OCI-LY7 (cell line): Measurements from ENCODE around the gene CD44. TPM values are rescaled to one million over a fixed set of nuclear protein-coding genes. Genes with fewer than 3 reads are reported as not detected.

Source experiments
- BruUV-seq: library from RNA; stranded (reverse); fragments of 400-500 nt; replicated peaks from 2 replicates; lab custom pipeline; 2021; lab: Mats Ljungman, UMichigan
- CTCF ChIA-PET: fragments of 300-600 bp; sonication (Branson Sonifier 250); formaldehyde crosslinking; loops from one replicate; lab custom pipeline; 2022; ENCODE audit warnings: antibody characterized with exemption; ENCODE audit not compliant: unreplicated experiment; lab: Charles Lee
- POLR2A ChIA-PET: fragments of 300-600 bp; sonication (Branson Sonifier 250); formaldehyde crosslinking; loops from one replicate; lab custom pipeline; 2022; ENCODE audit warnings: antibody characterized with exemption; lab: Charles Lee
- DNase-seq: peaks from one replicate; pipeline ENCODE4 v3.0.0-alpha.2; 2015; ENCODE audit warnings: low spot score
- H2AFZ ChIP-seq: fragments of 200-600 bp; sonication (generic), shearing (Covaris generic); 2 replicates; pipeline ENCODE4 v1.6.1; 2014; ENCODE audit warnings: mild to moderate bottlenecking, antibody characterized with exemption, low read length, moderate library complexity
- H3K27ac ChIP-seq: fragments of 200-600 bp; sonication (generic); 2 replicates; pipeline ENCODE4 v1.5.1; 2014; ENCODE audit warnings: mixed run types, low read depth, mild to moderate bottlenecking, moderate library complexity, low read length, inconsistent platforms; ENCODE audit not compliant: poor library complexity, severe bottlenecking
- H3K36me3 ChIP-seq: fragments of 200-600 bp; sonication (generic); 2 replicates; pipeline ENCODE4 v1.6.1; 2014; ENCODE audit warnings: mild to moderate bottlenecking, antibody characterized with exemption, low read length, moderate library complexity, mixed read lengths; ENCODE audit not compliant: insufficient read depth
- H3K4me1 ChIP-seq: fragments of 200-600 bp; sonication (generic); 2 replicates; pipeline ENCODE4 v1.5.1; 2014; ENCODE audit warnings: mild to moderate bottlenecking, low read length; ENCODE audit not compliant: insufficient read depth, poor library complexity, severe bottlenecking
- H3K4me2 ChIP-seq: fragments of 200-600 bp; sonication (generic); 2 replicates; pipeline ENCODE4 v1.6.1; 2014; ENCODE audit warnings: mild to moderate bottlenecking, low read length
- H3K4me3 ChIP-seq: fragments of 200-600 bp; sonication (generic); 2 replicates; pipeline ENCODE4 v1.5.1; 2014; ENCODE audit warnings: mild to moderate bottlenecking, low read depth, low read length; ENCODE audit not compliant: poor library complexity, severe bottlenecking
- H3K79me2 ChIP-seq: fragments of 200-600 bp; sonication (generic); 2 replicates; pipeline ENCODE4 v1.6.1; 2016; ENCODE audit warnings: low read depth, mild to moderate bottlenecking, low read length, moderate library complexity, mixed read lengths; ENCODE audit not compliant: insufficient read depth
- H3K9me2 ChIP-seq: fragments of 200-600 bp; sonication (generic); 2 replicates; pipeline ENCODE4 v1.6.1; 2016; ENCODE audit warnings: mild to moderate bottlenecking, low read length, mixed read lengths; ENCODE audit not compliant: insufficient read depth
- H3K9me3 ChIP-seq: fragments of 200-600 bp; sonication (generic); 2 replicates; pipeline ENCODE4 v1.6.1; 2014; ENCODE audit warnings: mild to moderate bottlenecking, mixed run types, low read length, mixed read lengths
- H4K20me1 ChIP-seq: fragments of 200-600 bp; sonication (generic); 2 replicates; pipeline ENCODE4 v1.6.1; 2014; ENCODE audit warnings: mild to moderate bottlenecking, antibody characterized with exemption, low read length, moderate library complexity, mixed read lengths; ENCODE audit not compliant: insufficient read depth
- EZH2phosphoT487 ChIP-seq: fragments of 200-600 bp; sonication (generic); IDR thresholded peaks from 2 replicates; pipeline ENCODE4 v1.6.1; 2018; ENCODE audit warnings: low read depth, borderline replicate concordance, mild to moderate bottlenecking, mixed run types, antibody characterized with exemption, low read length, moderate library complexity, mixed read lengths
- intact Hi-C: fragments of 100-400 bp; cut with micrococcal nuclease; formaldehyde crosslinking; loops from one replicate; pipeline ENCODE4 v1.10.0; 2022; ENCODE audit not compliant: unreplicated experiment
- total RNA-seq, 2 experiments: library from RNA; depleted of rRNA in 1 of 2; stranded (reverse); fragments of >200 nt in 1 of 2; shearing (Covaris generic) in 1 of 2; gene quantifications; 2 replicates each; pipeline ENCODE4 v1.2.3, GENCODE V29; 2014 to 2022
- TF ChIP-seq, protein P1 (sequence below): fragments of 200-600 bp; sonication (generic); conservative IDR thresholded peaks from 2 replicates; pipeline ENCODE4 v1.5.1; 2014; ENCODE audit warnings: mild to moderate bottlenecking, antibody characterized with exemption, low read length, moderate library complexity, mixed read lengths

CD44 gene
- total RNA-seq, 2 experiments from 2014 or later: 0.55 TPM; not detected in 1

DNA sequence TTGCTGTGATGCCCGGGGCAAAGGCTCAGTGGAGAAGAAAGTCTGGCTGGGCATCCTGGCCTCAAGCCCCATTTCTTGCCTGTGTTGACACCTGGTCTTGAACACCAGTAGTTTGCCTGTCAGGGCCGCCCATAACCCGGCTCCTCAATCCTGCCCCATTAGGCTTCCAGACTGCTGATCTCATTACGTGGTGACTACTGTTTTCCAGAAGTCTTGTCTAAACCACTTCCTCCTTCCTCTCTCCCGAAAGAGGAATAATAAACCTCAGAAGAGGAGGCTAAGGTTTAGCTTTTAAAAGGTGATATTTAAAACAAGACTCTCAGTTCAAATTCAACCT is 97.7 kb downstream of the CD44 start:
- Histone ChIP-seq H3K79me2 (no peaks in the 10 kb centered on the region), H4K20me1 (no peaks in the 10 kb centered on the region), H3K27ac (no peak overlapping the region), H3K4me1 (peaks cover 12% of the 10 kb centered on the region), H3K9me3 (no peaks in the 10 kb centered on the region), H3K4me3 (no peak overlapping the region), H3K9me2 (no peaks in the 10 kb centered on the region), H3K4me2 (no peak overlapping the region), H2AFZ (no peak overlapping the region), H3K36me3 (no peaks in the 10 kb centered on the region)
- TF ChIP-seq, protein P1, sequence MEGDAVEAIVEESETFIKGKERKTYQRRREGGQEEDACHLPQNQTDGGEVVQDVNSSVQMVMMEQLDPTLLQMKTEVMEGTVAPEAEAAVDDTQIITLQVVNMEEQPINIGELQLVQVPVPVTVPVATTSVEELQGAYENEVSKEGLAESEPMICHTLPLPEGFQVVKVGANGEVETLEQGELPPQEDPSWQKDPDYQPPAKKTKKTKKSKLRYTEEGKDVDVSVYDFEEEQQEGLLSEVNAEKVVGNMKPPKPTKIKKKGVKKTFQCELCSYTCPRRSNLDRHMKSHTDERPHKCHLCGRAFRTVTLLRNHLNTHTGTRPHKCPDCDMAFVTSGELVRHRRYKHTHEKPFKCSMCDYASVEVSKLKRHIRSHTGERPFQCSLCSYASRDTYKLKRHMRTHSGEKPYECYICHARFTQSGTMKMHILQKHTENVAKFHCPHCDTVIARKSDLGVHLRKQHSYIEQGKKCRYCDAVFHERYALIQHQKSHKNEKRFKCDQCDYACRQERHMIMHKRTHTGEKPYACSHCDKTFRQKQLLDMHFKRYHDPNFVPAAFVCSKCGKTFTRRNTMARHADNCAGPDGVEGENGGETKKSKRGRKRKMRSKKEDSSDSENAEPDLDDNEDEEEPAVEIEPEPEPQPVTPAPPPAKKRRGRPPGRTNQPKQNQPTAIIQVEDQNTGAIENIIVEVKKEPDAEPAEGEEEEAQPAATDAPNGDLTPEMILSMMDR: no peak
- TF ChIP-seq EZH2phosphoT487: no peak
- DNase-seq: no peak
- BruUV-seq: no TSS peak
- POLR2A ChIA-PET: interaction anchor here (0.6 kb wide), 1 partner anchor 767 kb away, joined by 3 read pairs; no protein-coding TSS in a partner anchor
- intact Hi-C loops: loop anchor here (5.0 kb wide), 1 partner anchor 74 kb away; no protein-coding TSS in a partner anchor
- CTCF ChIA-PET: interaction anchor here (0.9 kb wide), 1 partner anchor 311 kb away, joined by 4 read pairs; no protein-coding TSS in a partner anchor

DNA sequence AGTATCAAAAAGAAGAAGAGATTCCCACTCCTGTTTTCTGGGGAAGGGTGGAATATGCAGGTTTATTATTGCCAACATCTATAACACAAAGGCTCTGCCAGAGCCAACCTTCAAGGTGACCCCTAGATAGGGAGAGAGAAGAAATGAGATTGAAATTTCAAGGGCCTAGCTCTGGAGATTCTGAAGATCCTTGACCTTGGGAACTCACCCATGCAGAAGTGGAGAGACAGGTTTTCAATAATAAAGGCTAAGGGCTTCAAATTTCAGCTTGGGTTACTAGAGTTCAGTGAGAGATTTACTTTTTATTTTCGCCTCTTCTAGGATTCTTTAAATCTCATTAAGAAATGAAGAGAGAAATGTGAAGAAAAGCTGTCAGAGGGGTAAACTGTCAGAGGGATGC is 98.4 kb downstream of the CD44 start:
- no peak overlapping the region for H2AFZ ChIP-seq
- CTCF ChIA-PET: interaction anchor here (0.9 to 1.3 kb wide), 3 partner anchors 63 to 312 kb away, joined by 3 to 4 read pairs (median 3); no protein-coding TSS in a partner anchor
- POLR2A ChIA-PET: no interaction called here
- H4K20me1 ChIP-seq: no peaks in the 10 kb centered on the region
- H3K4me1 ChIP-seq: peaks cover 12% of the 10 kb centered on the region
- H3K4me2 ChIP-seq: no peak overlapping the region
- H3K36me3 ChIP-seq: no peaks in the 10 kb centered on the region
- H3K9me2 ChIP-seq: no peaks in the 10 kb centered on the region
- no peak overlapping the region for H3K27ac ChIP-seq
- BruUV-seq: no TSS peak
- no peaks in the 10 kb centered on the region for H3K79me2 ChIP-seq
- DNase-seq: no peak
- no peaks in the 10 kb centered on the region for H3K9me3 ChIP-seq
- H3K4me3 ChIP-seq: no peak overlapping the region
- intact Hi-C loops: loop anchor here (5.0 kb wide), 1 partner anchor 75 kb away; no protein-coding TSS in a partner anchor
- TF ChIP-seq, protein P1: no peak
- no peak for TF ChIP-seq EZH2phosphoT487
